Thyroid gland (tissue), 4 donors: Measurements from ENCODE around the gene PPP1R2.

Experiments used
- CTCF ChIP-seq, 6 experiments: fragments of 200-600 bp in 3 of 6; fragments of 450-650 bp in 3 of 6; sonication (generic) in 3 of 6; IDR thresholded peaks; one replicate each; pipeline ENCODE4 v1.5.1; 2016 to 2019; ENCODE audit warnings: antibody characterized with exemption in 6 of 6, mild to moderate bottlenecking in 2 of 6, inconsistent platforms in 1 of 6, moderate library complexity in 1 of 6
- POLR2A ChIP-seq, 2 donors: fragments of 450-650 bp; IDR thresholded peaks; one replicate each; pipeline ENCODE4 v1.6.1; 2017; ENCODE audit warnings: antibody characterized with exemption in 2 of 2, mild to moderate bottlenecking in 2 of 2, moderate library complexity in 1 of 2

GRCh38 chr3:195591220-195591619, 48.1 kb upstream of the PPP1R2 start:
- TF ChIP-seq CTCF (IDR thresholded peaks at IDR 0.05) (no peak), POLR2A (IDR thresholded peaks at IDR 0.05) (no peak)
